ENCODE measurements around the gene RRP1B. TPM values are rescaled to one million over a fixed set of nuclear protein-coding genes. Genes with fewer than 3 reads are reported as not detected.

RRP1B gene
- total RNA-seq, 1 experiment from 2014 or later = 26.3 TPM

DNA sequence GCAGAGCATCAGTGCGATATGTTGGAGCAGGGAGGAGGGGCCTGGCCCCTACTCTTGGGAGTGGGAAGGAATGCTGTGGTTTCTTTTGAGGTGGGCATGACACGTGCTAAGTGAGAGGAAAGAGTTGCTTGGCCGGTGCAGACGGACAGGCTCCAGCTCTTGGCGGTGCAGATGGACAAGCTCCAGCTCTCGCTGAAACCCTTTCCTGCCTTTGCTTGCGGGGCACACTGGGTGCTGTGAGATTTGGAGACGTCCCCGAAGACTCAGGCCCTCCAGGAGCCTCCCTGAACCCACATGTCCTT is 75.5 kb downstream of the RRP1B start:
- POLR2A ChIA-PET (ENCODE audit: unreplicated experiment) = no interaction called here
- Histone ChIP-seq H2AFZ (no peak overlapping the region), H4K20me1 (ENCODE audit: insufficient read depth) (peaks cover 36% of the 10 kb centered on the region), H3K79me2 (ENCODE audit: low read depth) (peaks cover 66% of the 10 kb centered on the region), H3F3A (ENCODE audit: insufficient read depth, low read depth) (peaks cover 8% of the 10 kb centered on the region; the same call in 1 of the 2 replicates), H3K9me3 (ENCODE audit: insufficient read depth, low read depth) (no peaks in the 10 kb centered on the region), H3K27ac (no peak overlapping the region), H3K36me3 (ENCODE audit: low read depth) (no peaks in the 10 kb centered on the region), H3K4me3 (no peak overlapping the region), H3K27me3 (ENCODE audit: insufficient read depth, low read depth) (no peaks in the 10 kb centered on the region), H3K4me1 (replicated peaks; ENCODE audit: insufficient read depth) (no peaks in the 10 kb centered on the region), H3K4me2 (no peak overlapping the region), H3K9me2 (ENCODE audit: insufficient read depth) (no peaks in the 10 kb centered on the region)
- intact Hi-C loops (cut with micrococcal nuclease; ENCODE audit: unreplicated experiment) = no loop called here
- DNase-seq = no peak
- BruUV-seq (replicated peaks) = no TSS peak
- TF ChIP-seq EZH2 (IDR thresholded peaks at IDR 0.05; ENCODE audit: low read depth) (no peak), CTCF (conservative IDR thresholded peaks at IDR 0.05) (no peak)
- CTCF ChIA-PET = no interaction called here

DNA sequence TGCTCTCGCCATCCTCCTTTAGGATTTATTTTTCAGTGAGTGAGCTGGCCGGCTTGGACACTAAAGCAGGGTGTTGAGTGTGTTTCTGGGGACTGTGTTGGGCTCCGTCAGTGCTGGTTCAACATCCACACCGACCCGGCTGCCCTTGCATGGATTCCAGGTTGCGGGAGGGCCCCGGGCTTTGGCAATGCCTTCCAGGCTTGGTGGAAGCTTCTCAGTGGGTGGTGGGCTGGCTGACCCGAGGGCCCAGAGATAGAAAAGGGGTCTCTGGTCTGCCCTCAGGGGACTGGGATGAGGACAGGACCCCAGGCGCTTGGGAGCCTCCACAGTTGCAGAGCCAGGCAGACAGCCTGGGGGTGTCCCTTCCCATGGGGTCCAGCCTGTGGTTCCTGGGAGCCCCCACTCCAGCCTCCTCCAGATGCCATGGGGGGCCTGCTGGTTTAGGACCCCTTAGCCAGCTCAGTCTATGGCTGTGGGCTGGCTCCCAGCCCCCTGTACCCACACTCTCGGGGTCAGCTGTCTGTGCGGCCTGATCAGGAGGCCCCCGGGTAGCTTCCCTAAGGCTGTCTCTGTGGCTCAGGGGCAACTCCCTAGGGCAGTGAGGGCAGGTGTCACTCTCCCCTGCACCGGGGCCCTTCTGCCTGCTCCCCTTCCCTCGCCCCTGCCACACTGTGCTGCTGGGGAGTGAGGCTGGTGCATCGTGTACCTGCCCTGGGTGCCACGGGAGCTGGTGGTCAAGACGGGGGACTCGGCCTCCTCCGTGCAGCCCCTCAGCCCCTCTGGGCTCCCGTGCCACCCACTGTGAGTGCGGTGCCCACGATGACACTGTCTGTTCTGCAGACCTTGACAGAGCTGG is 76.1 kb downstream of the RRP1B start:
- H3K79me2 ChIP-seq (ENCODE audit: low read depth) = peaks cover 60% of the 10 kb centered on the region
- H3K4me3 ChIP-seq = no peak overlapping the region
- intact Hi-C loops (cut with micrococcal nuclease; ENCODE audit: unreplicated experiment) = no loop called here
- peaks cover 13% of the 10 kb centered on the region; the same call in 1 of the 2 replicates for H3F3A ChIP-seq (ENCODE audit: insufficient read depth, low read depth)
- H3K9me3 ChIP-seq (ENCODE audit: insufficient read depth, low read depth) = no peaks in the 10 kb centered on the region
- no peak for TF ChIP-seq CTCF (conservative IDR thresholded peaks at IDR 0.05)
- no peak for TF ChIP-seq EZH2 (IDR thresholded peaks at IDR 0.05; ENCODE audit: low read depth)
- no peak for DNase-seq
- no peaks in the 10 kb centered on the region for H3K27me3 ChIP-seq (ENCODE audit: insufficient read depth, low read depth)
- no peaks in the 10 kb centered on the region for H3K9me2 ChIP-seq (ENCODE audit: insufficient read depth)
- H3K4me1 ChIP-seq (replicated peaks; ENCODE audit: insufficient read depth) = no peaks in the 10 kb centered on the region
- no peaks in the 10 kb centered on the region for H3K36me3 ChIP-seq (ENCODE audit: low read depth)
- no peak overlapping the region for H2AFZ ChIP-seq
- H3K27ac ChIP-seq = no peak overlapping the region
- H3K4me2 ChIP-seq = no peak overlapping the region
- H4K20me1 ChIP-seq (ENCODE audit: insufficient read depth) = peaks cover 32% of the 10 kb centered on the region
- POLR2A ChIA-PET (ENCODE audit: unreplicated experiment) = no interaction called here
- CTCF ChIA-PET = no interaction called here
- no TSS peak for BruUV-seq (replicated peaks)

- Histone ChIP-seq H3K79me2 (ENCODE audit: low read depth) (peaks cover 51% of the 10 kb centered on the region), H3F3A (ENCODE audit: insufficient read depth, low read depth) (peaks cover 13% of the 10 kb centered on the region; the same call in 1 of the 2 replicates), H3K4me1 (replicated peaks; ENCODE audit: insufficient read depth) (no peaks in the 10 kb centered on the region), H3K4me3 (no peak overlapping the region), H3K9me3 (ENCODE audit: insufficient read depth, low read depth) (no peaks in the 10 kb centered on the region), H2AFZ (no peak overlapping the region), H3K9me2 (ENCODE audit: insufficient read depth) (no peaks in the 10 kb centered on the region), H3K27me3 (ENCODE audit: insufficient read depth, low read depth) (no peaks in the 10 kb centered on the region), H3K36me3 (ENCODE audit: low read depth) (no peaks in the 10 kb centered on the region), H4K20me1 (ENCODE audit: insufficient read depth) (peaks cover 28% of the 10 kb centered on the region), H3K27ac (no peak overlapping the region), H3K4me2 (no peak overlapping the region)
- ChIA-PET CTCF (no interaction called here), POLR2A (ENCODE audit: unreplicated experiment) (no interaction called here)
- intact Hi-C loops (cut with micrococcal nuclease; ENCODE audit: unreplicated experiment) = no loop called here
- BruUV-seq (replicated peaks) = no TSS peak
- TF ChIP-seq EZH2 (IDR thresholded peaks at IDR 0.05; ENCODE audit: low read depth) (no peak), CTCF (conservative IDR thresholded peaks at IDR 0.05) (no peak)
- no peak for DNase-seq
Measured at GRCh38 chr21:43736224-43736883, 77.0 kb downstream of the RRP1B start.
